IPS DF 19.7 (cell line): ENCODE results near the gene ZNF606.

Experiments
- DNase-seq: peaks from one replicate; pipeline ENCODE4 v3.0.0-alpha.2; 2013; ENCODE audit warnings: low read depth, low spot score

The ZNF606 gene

GRCh38 chr19:57934820-57935665 is 67.6 kb downstream of the ZNF606 start, which contains the start of gene ZNF418:
ZNF418 (minus strand) TSS chr19:57935402; CDS start chr19:57933822, 1,580 bp downstream.
- DNase-seq, result peak; percentile 94

GRCh38 chr19:57927587-57927986 is 75.0 kb downstream of the ZNF606 start:
- no peak for DNase-seq
